Gastrocnemius medialis (tissue), 4 donors: ENCODE results near the gene ATIC.

ENCODE experiments used
- POLR2A ChIP-seq, 2 donors: fragments of 450-650 bp; IDR thresholded peaks; one replicate each; pipeline ENCODE4 v1.6.1; 2017; ENCODE audit warnings: antibody characterized with exemption in 2 of 2, mild to moderate bottlenecking in 2 of 2, moderate library complexity in 2 of 2
- TF ChIP-seq, protein P1 (sequence below), 5 experiments: fragments of 450-650 bp in 3 of 5; fragments of 200-600 bp in 2 of 5; sonication (generic) in 2 of 5; IDR thresholded peaks in 4 of 5; conservative IDR thresholded peaks in 1 of 5; 1 replicate in 4 of 5; 2 replicates in 1 of 5; pipeline ENCODE4 v1.5.1; 2016 to 2019; ENCODE audit warnings: antibody characterized with exemption in 5 of 5, mild to moderate bottlenecking in 3 of 5, moderate library complexity in 3 of 5

DNA sequence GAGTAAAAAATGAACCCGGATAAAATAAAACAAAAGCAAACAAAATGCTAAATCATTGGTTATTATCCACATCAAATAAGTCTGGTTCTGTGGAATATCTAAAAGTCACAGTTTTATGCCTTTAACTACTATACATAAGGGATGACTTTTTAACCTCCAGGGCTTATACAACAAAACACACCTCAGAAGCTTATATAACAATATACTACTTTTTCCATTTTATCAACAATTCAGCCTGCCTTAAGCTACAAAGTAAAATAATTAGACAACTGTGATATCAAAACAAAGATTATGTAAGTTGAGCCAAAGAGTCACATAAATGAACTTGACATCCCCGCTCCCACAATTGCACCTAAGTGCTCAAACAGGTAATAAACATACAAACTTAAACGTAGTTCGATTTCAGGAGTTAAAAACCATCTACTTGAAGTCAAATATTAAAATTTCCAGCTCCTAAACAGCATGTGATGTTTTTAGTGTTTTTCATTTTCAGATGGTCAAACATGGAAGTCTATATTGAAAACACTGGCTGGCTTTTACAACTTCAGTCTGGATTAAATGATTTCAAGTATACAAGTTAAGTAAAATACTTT is 54.7 kb downstream of the ATIC start:
- TF ChIP-seq POLR2A (IDR thresholded peaks at IDR 0.05) = no peak
- TF ChIP-seq, protein P1, sequence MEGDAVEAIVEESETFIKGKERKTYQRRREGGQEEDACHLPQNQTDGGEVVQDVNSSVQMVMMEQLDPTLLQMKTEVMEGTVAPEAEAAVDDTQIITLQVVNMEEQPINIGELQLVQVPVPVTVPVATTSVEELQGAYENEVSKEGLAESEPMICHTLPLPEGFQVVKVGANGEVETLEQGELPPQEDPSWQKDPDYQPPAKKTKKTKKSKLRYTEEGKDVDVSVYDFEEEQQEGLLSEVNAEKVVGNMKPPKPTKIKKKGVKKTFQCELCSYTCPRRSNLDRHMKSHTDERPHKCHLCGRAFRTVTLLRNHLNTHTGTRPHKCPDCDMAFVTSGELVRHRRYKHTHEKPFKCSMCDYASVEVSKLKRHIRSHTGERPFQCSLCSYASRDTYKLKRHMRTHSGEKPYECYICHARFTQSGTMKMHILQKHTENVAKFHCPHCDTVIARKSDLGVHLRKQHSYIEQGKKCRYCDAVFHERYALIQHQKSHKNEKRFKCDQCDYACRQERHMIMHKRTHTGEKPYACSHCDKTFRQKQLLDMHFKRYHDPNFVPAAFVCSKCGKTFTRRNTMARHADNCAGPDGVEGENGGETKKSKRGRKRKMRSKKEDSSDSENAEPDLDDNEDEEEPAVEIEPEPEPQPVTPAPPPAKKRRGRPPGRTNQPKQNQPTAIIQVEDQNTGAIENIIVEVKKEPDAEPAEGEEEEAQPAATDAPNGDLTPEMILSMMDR (IDR thresholded peaks at IDR 0.05 in 4 of 5, conservative IDR thresholded peaks at IDR 0.05 in 1 of 5) = no peak
